HFFc6 (cell line): ENCODE results near the gene RABGAP1. TPM values are rescaled to one million over a fixed set of nuclear protein-coding genes. Genes with fewer than 3 reads are reported as not detected.

Source experiments
- DNase-seq: peaks from one replicate; pipeline ENCODE4 v3.0.0-alpha.2; 2018
- H3K27ac Mint-ChIP-seq: 2 replicates; pipeline ENCODE4 v1.8.0; 2020; ENCODE audit warnings: mild to moderate bottlenecking, mixed read lengths
- H3K27me3 Mint-ChIP-seq: 2 replicates; pipeline ENCODE4 v1.8.0; 2021; ENCODE audit warnings: mild to moderate bottlenecking, moderate library complexity, mixed read lengths; ENCODE audit not compliant: insufficient read depth
- H3K36me3 Mint-ChIP-seq: 2 replicates; pipeline ENCODE4 v1.8.0; 2021; ENCODE audit warnings: low read depth, mixed read lengths
- H3K4me1 Mint-ChIP-seq: 2 replicates; pipeline ENCODE4 v1.8.0; 2020; ENCODE audit warnings: low read depth, mixed read lengths
- H3K4me3 Mint-ChIP-seq: 2 replicates; pipeline ENCODE4 v1.8.0; 2020; ENCODE audit warnings: mild to moderate bottlenecking, moderate library complexity, mixed read lengths
- H3K9me3 Mint-ChIP-seq: 2 replicates; pipeline ENCODE4 v1.8.0; 2020; ENCODE audit warnings: mild to moderate bottlenecking, mixed read lengths
- CTCF ChIP-seq: fragments of 200-600 bp; sonication (generic); IDR thresholded peaks from 2 replicates; pipeline ENCODE4 v1.5.0; 2021; ENCODE audit warnings: antibody characterized with exemption, mild to moderate bottlenecking
- total RNA-seq, 6 experiments: library from RNA; stranded (reverse); fragmentation: NEBNext Ultra II Directional; extraction: Animal tissue kit (Norgen Biotek cat#: 25700); gene quantifications; 2 replicates in 1 of 6; 3 replicates in 5 of 6; pipeline ENCODE4 v1.2.3, GENCODE V29; 2021

Gene RABGAP1
- total RNA-seq, 6 experiments from 2014 or later = 29.0 to 39.3 (median 33.9) TPM

GRCh38 chr9:122912671-122912963 is 28.2 kb upstream of the RABGAP1 start:
- no peak for DNase-seq
- Mint-ChIP-seq H3K36me3 (peaks cover 29% of the 10 kb centered on the region), H3K4me1 (peaks cover 25% of the 10 kb centered on the region), H3K9me3 (no peaks in the 10 kb centered on the region), H3K27ac (peak overlapping the region; percentile 94), H3K27me3 (no peaks in the 10 kb centered on the region; the same call in 1 of the 2 replicates), H3K4me3 (peak overlapping the region; percentile 96)
- no peak for TF ChIP-seq CTCF

- peaks cover 25% of the 10 kb centered on the region for H3K36me3 Mint-ChIP-seq
- H3K27ac Mint-ChIP-seq = peak within 1 kb of the TSS; percentile 94
- peak; percentile 82 for DNase-seq
- H3K4me3 Mint-ChIP-seq = peak within 1 kb of the TSS; percentile 96
- no peaks in the 10 kb centered on the region; the same call in 1 of the 2 replicates for H3K27me3 Mint-ChIP-seq
- no peaks in the 10 kb centered on the region for H3K9me3 Mint-ChIP-seq
- peaks cover 25% of the 10 kb centered on the region for H3K4me1 Mint-ChIP-seq
- no peak for TF ChIP-seq CTCF
Measured at GRCh38 chr9:122912964-122913673, 27.7 kb upstream of the RABGAP1 start, which contains the start of gene ZBTB6. TSS of gene ZBTB6 (minus strand) at chr9:122913323. CDS start at chr9:122912072, 1,251 bp downstream.

- Mint-ChIP-seq H3K27ac (no peak overlapping the region), H3K36me3 (peaks cover 7% of the 10 kb centered on the region), H3K27me3 (no peaks in the 10 kb centered on the region), H3K4me1 (peaks cover 9% of the 10 kb centered on the region), H3K4me3 (no peak overlapping the region), H3K9me3 (no peaks in the 10 kb centered on the region)
- DNase-seq = no peak
- TF ChIP-seq CTCF = no peak
Measured at GRCh38 chr9:122918310-122918709, 22.5 kb upstream of the RABGAP1 start.

GRCh38 chr9:122922713-122923112 is 18.1 kb upstream of the RABGAP1 start:
- H3K27me3 Mint-ChIP-seq = no peaks in the 10 kb centered on the region
- no peak overlapping the region for H3K4me3 Mint-ChIP-seq
- H3K4me1 Mint-ChIP-seq = peaks cover 5% of the 10 kb centered on the region; the same call in 1 of the 2 replicates
- no peak for DNase-seq
- H3K36me3 Mint-ChIP-seq = peaks cover 7% of the 10 kb centered on the region; the same call in 1 of the 2 replicates
- no peaks in the 10 kb centered on the region for H3K9me3 Mint-ChIP-seq
- no peak for TF ChIP-seq CTCF
- H3K27ac Mint-ChIP-seq = no peak overlapping the region

GRCh38 chr9:122923947-122924346 is 16.9 kb upstream of the RABGAP1 start:
- TF ChIP-seq CTCF = no peak
- peaks cover 5% of the 10 kb centered on the region; the same call in 1 of the 2 replicates for H3K4me1 Mint-ChIP-seq
- H3K27ac Mint-ChIP-seq = no peak overlapping the region
- H3K4me3 Mint-ChIP-seq = no peak overlapping the region
- H3K9me3 Mint-ChIP-seq = no peaks in the 10 kb centered on the region
- no peak for DNase-seq
- peaks cover under 1% of the 10 kb centered on the region; the same call in 1 of the 2 replicates for H3K36me3 Mint-ChIP-seq
- no peaks in the 10 kb centered on the region for H3K27me3 Mint-ChIP-seq
